ENCODE measurements around the gene MAP2K5.

GRCh38 chr15:67854358-67854757 lies 311.9 kb downstream of the MAP2K5 start:
- TF ChIP-seq CTCF (IDR thresholded peaks at IDR 0.05; ENCODE audit: low read length): no peak
- TF ChIP-seq EZH2 (IDR thresholded peaks at IDR 0.05; ENCODE audit: borderline replicate concordance, low read length): no peak

Data from OCI-LY1 (cell line).